GM18499 (cell line): ENCODE results near the gene MDM4.
A peak's percentile ranks its signal among the peaks of the same experiment; 100 is the strongest.
"Not testable (repeated sequence)": the region's sequence is repeated elsewhere in the genome, so short reads cannot be mapped to it uniquely, and the experiment has no call there.

Source experiments
- ATAC-seq: cut with Tn5 transposase; IDR thresholded peaks from one replicate; pipeline ENCODE4 v1.9.1; 2021; ENCODE audit warnings: moderate number of reproducible peaks; ENCODE audit not compliant: insufficient read depth, unreplicated experiment

The MDM4 gene

DNA sequence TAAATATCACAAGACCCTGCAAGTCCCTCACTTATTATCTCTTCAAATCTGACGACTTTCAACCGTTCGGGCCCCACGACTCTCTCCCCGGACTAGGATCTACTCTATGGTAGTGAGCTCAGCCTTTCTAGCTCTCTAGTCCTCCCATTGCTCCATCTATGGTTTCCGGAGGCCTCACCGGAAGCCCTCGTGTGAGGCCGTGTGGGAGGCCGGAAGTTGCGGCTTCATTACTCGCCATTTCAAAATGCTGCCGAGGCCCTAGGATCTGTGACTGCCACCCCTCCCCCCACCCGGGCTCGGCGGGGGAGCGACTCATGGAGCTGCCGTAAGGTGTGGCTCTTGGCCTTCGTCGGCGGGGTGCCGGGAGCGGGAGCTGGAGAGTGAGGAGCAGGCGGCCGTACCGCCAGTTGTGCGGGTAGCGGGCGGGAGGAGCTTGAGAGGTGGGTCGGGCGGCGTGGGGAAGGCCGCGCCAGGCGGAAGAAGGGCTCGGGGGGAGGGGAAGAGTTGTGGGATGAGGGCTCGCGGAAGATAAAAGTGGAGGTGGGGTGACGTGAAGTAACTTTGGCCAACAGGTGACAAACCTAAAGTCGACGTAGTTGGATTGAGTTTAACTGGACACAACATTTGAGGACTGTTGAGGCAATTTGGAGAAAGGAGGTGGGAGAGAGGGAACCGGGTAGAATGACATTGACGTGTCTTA, at the start of gene MDM4:
Gene MDM4, plus strand, starts transcription at position 227 of the 700 bp plus-strand sequence. CDS start 9,113 bp downstream, outside the sequence.
- peak; percentile 52 for ATAC-seq

GRCh38 chr1:204466416-204467405, 49.5 kb upstream of the MDM4 start:
- no peak for ATAC-seq

- ATAC-seq: no peak
Measured at GRCh38 chr1:204468206-204468605, 48.0 kb upstream of the MDM4 start.

GRCh38 chr1:204468766-204469302, 47.4 kb upstream of the MDM4 start:
- ATAC-seq: no peak

DNA sequence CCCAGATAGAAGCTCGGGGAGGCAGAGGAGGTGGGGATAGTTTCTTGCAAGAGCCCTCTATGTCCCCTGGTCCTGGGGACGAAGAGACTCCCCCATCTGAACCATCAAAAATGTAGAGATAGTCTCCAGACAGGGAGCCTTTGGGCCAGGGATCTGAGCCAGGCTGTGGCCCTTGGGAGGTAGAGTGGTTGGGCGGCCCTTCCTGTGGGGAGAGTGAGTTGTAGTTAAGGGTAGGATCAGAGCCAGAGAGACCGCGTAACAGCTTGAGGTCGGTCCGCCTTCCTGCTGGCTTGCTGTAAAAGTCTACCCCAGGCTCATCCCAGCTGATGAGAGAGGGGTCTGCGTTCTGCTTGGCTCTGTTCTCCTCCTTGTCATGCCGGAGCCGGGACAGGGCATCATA, 46.9 kb upstream of the MDM4 start:
- no peak for ATAC-seq

DNA sequence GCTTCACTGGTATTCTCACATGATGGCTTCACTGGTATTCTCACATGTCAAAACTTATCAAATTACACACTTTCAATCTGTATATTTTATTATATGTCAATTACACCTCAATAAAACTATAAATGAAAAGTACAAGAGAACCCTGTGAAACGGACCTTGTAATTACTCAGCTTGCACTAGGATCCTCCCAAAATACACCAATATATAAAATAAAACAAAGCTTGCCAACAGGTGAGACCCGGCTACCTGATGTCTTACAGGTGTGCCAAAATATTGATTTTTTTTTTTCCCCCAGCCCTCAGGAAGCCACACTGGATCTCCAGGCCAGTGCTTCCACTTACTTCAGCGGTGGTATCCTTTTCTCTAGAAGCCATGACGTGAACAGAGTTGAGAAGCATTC, 44.5 kb upstream of the MDM4 start:
- no peak for ATAC-seq

GRCh38 chr1:204472660-204473059, 43.5 kb upstream of the MDM4 start:
- ATAC-seq: no peak

GRCh38 chr1:204473400-204473965, 42.7 kb upstream of the MDM4 start:
- ATAC-seq: no peak

GRCh38 chr1:204475656-204476432, 40.4 kb upstream of the MDM4 start:
- no peak for ATAC-seq

DNA sequence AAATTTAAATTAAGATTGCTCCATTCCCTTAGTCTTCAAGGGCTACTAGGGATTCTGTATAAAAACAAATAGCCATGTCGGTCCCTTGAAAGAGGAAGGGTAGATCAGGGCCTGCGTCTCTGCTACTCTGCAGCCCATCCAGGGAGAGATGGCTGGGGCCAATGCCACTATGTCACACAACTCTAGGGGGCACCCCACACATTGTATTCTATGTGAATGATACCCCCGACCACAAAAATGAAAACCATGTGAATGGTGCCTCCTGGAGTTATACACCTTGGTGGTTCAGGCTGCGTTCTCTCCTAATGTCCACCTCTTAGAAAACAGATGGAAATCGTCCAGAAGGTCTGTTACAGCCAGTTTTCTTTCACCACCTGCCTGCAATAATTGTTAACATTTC, 39.6 kb upstream of the MDM4 start:
- no peak for ATAC-seq

DNA sequence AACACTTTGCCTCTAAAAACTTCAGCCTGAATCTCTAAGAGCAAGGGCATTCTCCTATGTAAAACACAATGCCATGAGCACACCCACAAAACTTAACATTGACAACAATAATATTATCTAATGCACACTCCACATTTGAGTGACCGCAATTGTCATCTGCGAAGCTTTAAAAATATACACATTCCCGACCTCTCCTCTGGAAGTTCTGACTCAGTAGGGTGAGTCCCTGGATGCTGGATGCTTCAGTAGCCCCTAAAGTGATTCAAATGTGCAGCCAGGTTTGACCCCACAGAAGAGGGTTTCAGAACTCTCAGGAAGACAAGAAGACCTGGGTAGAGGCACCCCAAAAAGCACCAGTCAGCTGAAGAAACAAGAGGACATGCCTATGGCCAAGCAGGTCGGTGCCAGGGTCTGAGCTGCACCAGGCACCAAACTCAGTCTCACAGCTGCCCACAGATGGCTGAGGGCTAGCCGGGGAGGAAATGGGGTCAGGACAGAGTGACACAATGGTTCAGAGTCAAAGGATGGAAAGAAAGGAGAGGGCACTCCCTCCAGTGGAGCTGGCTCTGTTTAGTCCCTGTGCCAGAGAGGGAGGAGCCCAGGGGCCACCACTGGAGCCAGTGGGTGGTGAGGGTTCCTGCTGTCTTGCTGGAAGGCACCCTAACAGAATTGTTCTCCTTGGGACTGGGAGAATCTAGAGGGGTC, 39.0 kb upstream of the MDM4 start:
- no peak for ATAC-seq

DNA sequence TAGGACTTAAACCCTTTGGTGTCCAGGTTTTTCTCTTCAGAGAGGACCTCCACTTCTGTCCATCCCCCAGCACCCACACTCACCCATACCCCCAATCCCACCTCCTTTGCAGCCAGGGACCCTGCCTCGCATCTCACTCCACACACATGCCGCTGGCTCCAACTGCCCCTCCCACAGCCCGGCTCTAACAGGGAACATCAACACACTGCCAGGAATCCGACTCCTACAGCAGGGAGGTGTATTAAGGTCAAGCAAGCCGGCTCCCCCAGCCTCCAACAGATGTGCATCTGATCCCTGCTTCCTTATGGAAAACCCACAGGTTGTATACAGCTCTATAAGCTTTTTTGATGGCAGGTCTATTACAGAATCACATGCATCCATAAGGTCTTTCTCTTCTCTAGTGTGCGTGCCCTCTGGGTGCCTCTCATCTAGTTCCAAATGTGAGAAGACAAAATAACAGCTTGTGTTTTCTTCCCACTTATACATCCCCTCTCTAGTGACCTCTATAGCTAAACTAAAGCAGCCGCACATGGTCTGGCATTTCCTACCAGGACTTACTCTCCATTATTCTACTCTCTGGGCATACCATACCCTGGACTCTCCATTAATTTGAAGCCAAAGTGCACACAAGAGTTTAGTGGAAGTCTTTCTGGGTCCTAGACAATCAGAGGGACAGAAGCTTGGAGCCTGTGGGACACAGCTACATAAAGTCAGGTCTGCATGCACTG, 37.9 kb upstream of the MDM4 start:
- ATAC-seq: no peak

DNA sequence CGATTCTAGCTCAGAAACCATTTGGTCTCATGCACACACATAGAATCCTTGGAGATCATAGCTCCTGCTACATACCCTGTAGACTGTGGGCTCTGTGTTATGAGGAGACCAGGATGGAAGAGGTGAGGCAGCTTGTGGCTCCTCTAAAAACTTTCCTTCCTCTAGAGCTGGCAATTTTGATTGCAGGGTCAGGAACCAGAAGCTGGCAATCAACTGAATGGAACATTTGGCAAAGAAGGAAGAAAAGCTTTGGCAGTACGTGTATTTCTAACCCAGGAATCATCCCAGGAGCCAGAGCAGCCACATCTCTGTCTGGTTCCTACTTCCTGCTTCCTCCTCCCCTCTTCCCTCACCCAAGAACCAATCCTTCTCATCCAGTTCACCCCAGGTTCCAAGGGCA, 37.3 kb upstream of the MDM4 start:
- ATAC-seq: no peak

DNA sequence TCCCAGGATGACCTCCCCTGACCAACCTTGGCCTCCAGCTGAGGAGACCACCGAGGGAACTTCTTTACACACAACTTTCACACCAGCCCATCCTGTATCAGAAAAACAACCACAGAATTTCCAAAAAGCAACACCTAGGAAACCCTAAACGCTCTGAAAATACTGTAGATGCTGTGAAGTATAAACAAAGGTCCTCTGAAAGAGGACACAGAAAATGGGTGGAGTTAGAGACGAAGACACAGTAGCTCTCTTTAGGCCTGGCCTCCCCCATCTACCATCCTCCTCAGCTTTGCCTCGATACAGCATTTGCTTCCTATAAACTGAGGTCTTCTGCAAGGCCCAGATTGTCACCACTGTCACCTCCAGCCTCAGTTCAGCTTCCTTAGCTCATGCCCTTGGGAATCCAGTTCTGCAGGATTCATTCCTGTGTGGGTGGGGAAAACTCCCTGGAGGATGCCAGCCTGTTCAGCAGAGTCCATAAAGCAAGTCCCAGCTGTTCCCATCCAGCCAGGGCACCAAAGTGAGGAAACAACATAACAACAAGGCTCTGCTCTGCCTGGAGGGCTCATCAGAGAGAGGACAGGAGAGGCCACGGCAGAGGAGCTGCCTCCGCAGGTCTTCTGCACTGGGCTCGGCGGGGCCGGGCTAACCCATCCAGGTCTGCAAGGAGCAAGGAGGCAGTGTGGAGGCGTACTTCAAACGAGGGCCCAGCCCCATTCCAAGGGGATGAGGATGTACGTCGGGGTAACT, 36.6 kb upstream of the MDM4 start:
- no peak for ATAC-seq

GRCh38 chr1:204480515-204480914, 35.7 kb upstream of the MDM4 start:
- ATAC-seq: no peak

DNA sequence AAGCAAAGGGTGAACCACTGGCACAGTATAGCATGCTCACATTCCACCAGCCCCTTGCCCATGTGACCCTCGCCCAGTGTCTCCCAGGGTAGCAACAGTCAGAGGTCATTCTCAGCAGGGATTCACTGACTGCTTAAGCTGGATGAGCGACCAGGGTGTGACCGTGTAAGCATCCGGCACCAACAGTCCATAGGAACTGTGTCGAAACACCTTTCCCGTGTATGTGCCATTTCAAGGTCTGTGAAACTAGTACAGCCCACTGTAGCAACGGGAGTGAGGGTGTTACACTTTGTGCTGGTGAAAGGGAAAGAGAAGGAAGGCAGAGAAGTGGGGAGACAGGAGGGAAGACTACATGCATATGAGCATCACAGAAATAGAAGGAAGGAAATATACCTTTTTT, 32.4 kb upstream of the MDM4 start:
- ATAC-seq: no peak

- not testable (repeated sequence) for ATAC-seq
Measured at GRCh38 chr1:204486513-204487255, 29.5 kb upstream of the MDM4 start.

- no peak for ATAC-seq
Measured at GRCh38 chr1:204487256-204487615, 29.0 kb upstream of the MDM4 start.
